Natural killer cell (primary cell): ENCODE results near the gene L3MBTL2. TPM values are rescaled to one million over a fixed set of nuclear protein-coding genes. Genes with fewer than 3 reads are reported as not detected.

Experiments used
- ATAC-seq, 3 donors: fragments of 150-1000 bp in 2 of 3; fragments of 200-7000 bp in 1 of 3; cut with Tn5 transposase; 1 replicate in 1 of 3; 2 replicates in 2 of 3; pipeline ENCODE4 v1.10.0; 2021; ENCODE audit warnings: mild to moderate bottlenecking in 2 of 3, moderate library complexity in 2 of 3
- DNase-seq, 2 donors: peaks; one replicate each; pipeline versions ENCODE4 v3.0.0 to v3.0.0-alpha.2; 2013 to 2021; ENCODE audit warnings: mixed read lengths in 1 of 2
- H3K27ac ChIP-seq: one replicate; pipeline ENCODE4 v1.5.1; 2013; ENCODE audit warnings: mild to moderate bottlenecking, low read length
- H3K27me3 ChIP-seq: one replicate; pipeline ENCODE4 v1.6.1; 2013; ENCODE audit warnings: low read length; ENCODE audit not compliant: control insufficient read depth, insufficient read depth
- H3K36me3 ChIP-seq: one replicate; pipeline ENCODE4 v1.6.1; 2013; ENCODE audit warnings: low read length; ENCODE audit not compliant: control insufficient read depth, insufficient read depth
- H3K4me1 ChIP-seq: one replicate; pipeline ENCODE4 v1.6.1; 2013; ENCODE audit warnings: low read length; ENCODE audit not compliant: control insufficient read depth, insufficient read depth
- H3K4me3 ChIP-seq: one replicate; pipeline ENCODE4 v1.5.1; 2013; ENCODE audit warnings: low read length
- H3K9me3 ChIP-seq: one replicate; pipeline ENCODE4 v1.6.1; 2013; ENCODE audit warnings: low read length; ENCODE audit not compliant: control insufficient read depth, insufficient read depth
- H3K27ac Mint-ChIP-seq, 2 donors: one replicate each; pipeline ENCODE4 v1.8.0; 2022; ENCODE audit warnings: mild to moderate bottlenecking in 2 of 2, mixed read lengths in 2 of 2, moderate library complexity in 1 of 2
- H3K27me3 Mint-ChIP-seq, 2 donors: one replicate each; pipeline ENCODE4 v1.8.0; 2022; ENCODE audit warnings: low read depth in 2 of 2, mixed read lengths in 2 of 2
- H3K36me3 Mint-ChIP-seq: one replicate; pipeline ENCODE4 v1.8.0; 2022; ENCODE audit warnings: mixed read lengths
- H3K4me1 Mint-ChIP-seq, 2 donors: one replicate each; pipeline ENCODE4 v1.8.0; 2022; ENCODE audit warnings: mixed read lengths in 2 of 2
- H3K4me3 Mint-ChIP-seq: one replicate; pipeline ENCODE4 v1.8.0; 2022; ENCODE audit warnings: mild to moderate bottlenecking, moderate library complexity, mixed read lengths
- H3K9me3 Mint-ChIP-seq, 2 donors: one replicate each; pipeline ENCODE4 v1.8.0; 2022; ENCODE audit warnings: mixed read lengths in 2 of 2
- WGBS: methylation state at CpG from one replicate; pipeline ENCODE4 v1.1.7; 2013; ENCODE audit warnings: missing lambda C conversion rate; ENCODE audit not compliant: insufficient coverage; 5-methylcytosine and 5-hydroxymethylcytosine counted together
- intact Hi-C: fragments of 100-400 bp; cut with micrococcal nuclease; formaldehyde crosslinking; loops from one replicate; pipeline ENCODE4 v1.14.2; 2022
- total RNA-seq, 4 donors: library from RNA; stranded (reverse); fragments of 120-200 nt in 1 of 4; gene quantifications; one replicate each; pipeline versions ENCODE4 v1.2.3 to v1.2.4, GENCODE V29; 2013 to 2022
- TF ChIP-seq, protein P1 (sequence below): fragments of 200-600 bp; IDR thresholded peaks from one replicate; pipeline ENCODE4 v1.8.0; 2022; ENCODE audit warnings: antibody characterized with exemption

Gene L3MBTL2
- total RNA-seq, 3 donors from 2014 or later (not counting 1 experiment from before 2014, with no cell fraction given): 25.2 to 32.1 (median 31.7) TPM

DNA sequence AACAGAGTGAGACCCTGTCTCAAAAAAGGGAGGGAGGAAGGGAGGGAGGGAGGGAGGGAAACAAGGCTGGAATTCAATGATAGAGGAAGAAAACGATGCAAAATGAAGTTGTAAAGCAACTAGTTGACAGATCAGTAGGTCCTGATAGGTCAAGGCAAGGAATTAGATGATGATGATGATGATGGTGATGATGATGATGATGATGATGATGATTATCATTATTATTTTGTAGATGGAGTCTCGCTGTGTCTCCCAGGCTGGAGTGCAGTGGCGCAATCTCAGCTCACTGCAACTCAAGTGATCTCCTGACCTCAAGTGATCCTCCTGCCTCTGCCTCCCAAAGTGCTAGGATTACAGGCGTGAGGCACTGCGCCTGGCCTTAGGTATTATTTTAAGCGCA lies 11.3 kb upstream of the L3MBTL2 start:
- H3K27me3 Mint-ChIP-seq: peaks cover 0 to 3% of the 10 kb centered on the region in 2 donors
- no peaks in the 10 kb centered on the region for H3K36me3 Mint-ChIP-seq
- no peak overlapping the region for H3K4me3 Mint-ChIP-seq

GRCh38 chr22:41197038-41197972 lies 7.8 kb upstream of the L3MBTL2 start:
- H3K36me3 Mint-ChIP-seq: no peaks in the 10 kb centered on the region
- Histone ChIP-seq H3K36me3 (no peaks in the 10 kb centered on the region), H3K27ac (no peak overlapping the region), H3K27me3 (no peaks in the 10 kb centered on the region), H3K9me3 (no peaks in the 10 kb centered on the region), H3K4me3 (peak overlapping the region; percentile 79), H3K4me1 (peaks cover 18% of the 10 kb centered on the region)
- intact Hi-C loops: no loop called here
- peak overlapping the region in 1 of 2 donors; percentile 67 for H3K27ac Mint-ChIP-seq
- peak overlapping the region; percentile 89 for H3K4me3 Mint-ChIP-seq
- TF ChIP-seq, protein P1, sequence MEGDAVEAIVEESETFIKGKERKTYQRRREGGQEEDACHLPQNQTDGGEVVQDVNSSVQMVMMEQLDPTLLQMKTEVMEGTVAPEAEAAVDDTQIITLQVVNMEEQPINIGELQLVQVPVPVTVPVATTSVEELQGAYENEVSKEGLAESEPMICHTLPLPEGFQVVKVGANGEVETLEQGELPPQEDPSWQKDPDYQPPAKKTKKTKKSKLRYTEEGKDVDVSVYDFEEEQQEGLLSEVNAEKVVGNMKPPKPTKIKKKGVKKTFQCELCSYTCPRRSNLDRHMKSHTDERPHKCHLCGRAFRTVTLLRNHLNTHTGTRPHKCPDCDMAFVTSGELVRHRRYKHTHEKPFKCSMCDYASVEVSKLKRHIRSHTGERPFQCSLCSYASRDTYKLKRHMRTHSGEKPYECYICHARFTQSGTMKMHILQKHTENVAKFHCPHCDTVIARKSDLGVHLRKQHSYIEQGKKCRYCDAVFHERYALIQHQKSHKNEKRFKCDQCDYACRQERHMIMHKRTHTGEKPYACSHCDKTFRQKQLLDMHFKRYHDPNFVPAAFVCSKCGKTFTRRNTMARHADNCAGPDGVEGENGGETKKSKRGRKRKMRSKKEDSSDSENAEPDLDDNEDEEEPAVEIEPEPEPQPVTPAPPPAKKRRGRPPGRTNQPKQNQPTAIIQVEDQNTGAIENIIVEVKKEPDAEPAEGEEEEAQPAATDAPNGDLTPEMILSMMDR: no peak
- H3K27me3 Mint-ChIP-seq: peaks cover 0 to 10% of the 10 kb centered on the region in 2 donors
- peaks cover 10 to 11% of the 10 kb centered on the region in 2 donors for H3K4me1 Mint-ChIP-seq
- DNase-seq (peak; percentile 78 to 91), ATAC-seq (peak; percentile 94 to 95 (median 94))
- WGBS: under 1% methylated on average over 91 of the region's 91 CpGs
- H3K9me3 Mint-ChIP-seq: no peaks in the 10 kb centered on the region

More for the DNA sequence above, 11.3 kb upstream of the L3MBTL2 start:
- H3K27ac Mint-ChIP-seq: no peak overlapping the region
- no peak overlapping the region for H3K4me3 ChIP-seq
- H3K27ac ChIP-seq: no peak overlapping the region
- intact Hi-C loops: no loop called here
- H3K36me3 ChIP-seq: no peaks in the 10 kb centered on the region
- WGBS: 96% methylated on average over 6 of the region's 6 CpGs
- H3K4me1 ChIP-seq: peaks cover 18% of the 10 kb centered on the region
- H3K4me1 Mint-ChIP-seq: peaks cover 10 to 11% of the 10 kb centered on the region in 2 donors
- DNase-seq (no peak), ATAC-seq (no peak)
- TF ChIP-seq, protein P1: no peak
- no peaks in the 10 kb centered on the region for H3K27me3 ChIP-seq
- H3K9me3 ChIP-seq: no peaks in the 10 kb centered on the region
- H3K9me3 Mint-ChIP-seq: no peaks in the 10 kb centered on the region

GRCh38 chr22:41198027-41198580 lies 7.0 kb upstream of the L3MBTL2 start:
- Mint-ChIP-seq H3K9me3 (no peaks in the 10 kb centered on the region), H3K36me3 (no peaks in the 10 kb centered on the region), H3K27me3 (peaks cover 0 to 10% of the 10 kb centered on the region in 2 donors), H3K27ac (peak overlapping the region in 1 of 2 donors; percentile 67), H3K4me1 (peaks cover 10 to 11% of the 10 kb centered on the region in 2 donors), H3K4me3 (peak overlapping the region; percentile 89)
- ATAC-seq (peak in 1 of 3 donors; percentile 27), DNase-seq (peak in 1 of 2 donors; percentile 74)
- Histone ChIP-seq H3K36me3 (no peaks in the 10 kb centered on the region), H3K4me1 (peaks cover 18% of the 10 kb centered on the region), H3K9me3 (no peaks in the 10 kb centered on the region), H3K27me3 (no peaks in the 10 kb centered on the region), H3K4me3 (peak overlapping the region; percentile 79), H3K27ac (no peak overlapping the region)
- WGBS: 2% methylated on average over 9 of the region's 9 CpGs
- TF ChIP-seq, protein P1: no peak
- intact Hi-C loops: no loop called here
